Ectodermal cell (in vitro differentiated cells): ENCODE data around the gene GPR35.

Experiments used
- H3K27ac ChIP-seq: 2 replicates; pipeline ENCODE4 v1.7.0; 2013; ENCODE audit warnings: mild to moderate bottlenecking, low read depth, low read length; ENCODE audit not compliant: insufficient read depth, poor library complexity, severe bottlenecking
- H3K27me3 ChIP-seq: 2 replicates; pipeline ENCODE4 v1.7.0; 2013; ENCODE audit warnings: mild to moderate bottlenecking, low read length; ENCODE audit not compliant: insufficient read depth, control insufficient read depth, poor library complexity, severe bottlenecking
- H3K36me3 ChIP-seq: one replicate; pipeline ENCODE4 v1.7.0; 2013; ENCODE audit warnings: low read length; ENCODE audit not compliant: control insufficient read depth, insufficient read depth
- H3K4me1 ChIP-seq: one replicate; pipeline ENCODE4 v1.7.0; 2013; ENCODE audit warnings: low read length; ENCODE audit not compliant: control insufficient read depth, insufficient read depth
- H3K4me3 ChIP-seq: 2 replicates; pipeline ENCODE4 v1.7.0; 2013; ENCODE audit warnings: low read depth, low read length, control low read depth; ENCODE audit not compliant: insufficient read depth
- H3K9me3 ChIP-seq: 2 replicates; pipeline ENCODE4 v1.7.0; 2013; ENCODE audit warnings: mild to moderate bottlenecking, low read length, moderate library complexity; ENCODE audit not compliant: control insufficient read depth
- WGBS, 2 experiments: methylation state at CpG; one replicate each; pipeline ENCODE4 v1.1.7; 2013; ENCODE audit warnings: missing lambda C conversion rate in 2 of 2; 5-methylcytosine and 5-hydroxymethylcytosine counted together

The GPR35 gene

DNA sequence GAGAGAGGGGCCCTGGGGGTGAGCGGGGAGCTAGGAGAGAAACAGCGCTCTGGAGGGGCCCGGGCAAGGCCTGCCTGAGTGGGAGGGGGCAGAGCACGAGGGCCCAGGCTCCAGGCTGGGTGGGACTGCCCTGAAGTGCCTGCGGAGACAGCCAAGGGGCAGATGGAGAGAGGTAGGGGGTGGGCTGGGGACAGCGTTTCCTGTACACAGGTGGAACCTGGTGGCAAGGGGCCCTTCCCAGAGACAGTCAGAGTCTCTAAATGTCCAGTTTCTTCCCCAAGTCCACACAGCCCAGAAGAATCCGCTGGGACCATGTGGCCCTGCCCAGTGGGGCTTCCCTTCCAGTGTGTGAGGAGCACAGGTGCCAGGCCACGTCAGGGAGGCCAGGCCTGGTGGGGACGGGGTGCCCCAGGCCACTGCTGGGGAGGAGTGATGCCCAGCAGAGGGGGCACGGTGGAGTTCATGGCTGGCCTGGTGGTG is 1.7 kb upstream of the GPR35 start:
- no peaks in the 10 kb centered on the region for H3K27me3 ChIP-seq
- H3K9me3 ChIP-seq, result peaks cover 2% of the 10 kb centered on the region
- no peak overlapping the region for H3K4me3 ChIP-seq
- H3K36me3 ChIP-seq, result no peaks in the 10 kb centered on the region
- 87 to 91% methylated on average over 10 of the region's 10 CpGs for WGBS, 2 experiments
- no peak overlapping the region for H3K27ac ChIP-seq
- peaks cover 9% of the 10 kb centered on the region for H3K4me1 ChIP-seq

DNA sequence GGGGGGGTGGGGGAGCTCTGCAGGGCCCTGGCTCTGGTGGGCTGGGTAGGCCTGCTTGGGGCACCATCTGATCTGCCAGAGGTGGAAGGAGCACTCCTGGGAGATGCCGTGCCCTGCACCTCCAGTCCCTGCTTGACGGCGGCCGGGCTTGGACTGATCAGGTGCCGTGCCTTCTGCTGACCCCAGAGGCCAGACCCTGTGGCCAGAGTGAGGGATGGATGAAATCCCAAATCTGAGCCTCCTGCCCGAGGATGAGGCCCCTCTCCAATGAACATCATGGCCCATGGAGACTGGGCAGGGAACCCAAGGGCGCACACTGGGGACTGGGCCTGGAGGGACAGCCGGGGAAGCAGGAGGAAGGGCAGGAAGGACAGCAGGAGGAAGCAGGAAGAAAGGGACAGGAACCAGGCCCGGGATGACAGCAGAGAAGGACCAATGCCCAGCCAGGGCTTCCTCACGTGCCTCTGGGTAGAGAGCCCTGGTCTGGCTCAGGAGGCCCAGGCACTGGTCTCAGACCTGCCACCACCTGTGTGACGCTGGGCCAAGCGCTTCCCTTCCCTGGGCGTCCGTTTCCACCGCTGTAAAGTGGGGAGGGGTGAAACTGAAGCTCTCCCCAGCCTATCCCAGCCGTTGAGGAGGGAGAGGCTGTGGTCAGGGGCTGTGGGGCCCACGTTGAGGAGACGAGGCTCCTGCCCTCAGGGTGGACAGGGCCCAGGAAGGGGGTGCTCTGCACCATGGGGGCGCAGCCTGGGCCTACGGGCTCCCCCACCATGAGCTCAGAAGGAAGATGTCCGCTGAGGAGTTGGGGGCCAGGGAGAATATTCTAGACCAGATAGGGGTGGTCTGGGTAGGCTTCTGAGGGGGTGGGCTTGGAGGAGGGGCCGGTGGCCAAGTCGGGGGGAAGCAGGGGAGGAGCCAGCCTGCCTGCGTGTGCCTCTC is 1.0 kb upstream of the GPR35 start:
- Histone ChIP-seq H3K4me3 (no peak overlapping the region), H3K4me1 (peaks cover 9% of the 10 kb centered on the region), H3K27me3 (no peaks in the 10 kb centered on the region), H3K27ac (no peak overlapping the region), H3K9me3 (no peaks in the 10 kb centered on the region), H3K36me3 (no peaks in the 10 kb centered on the region)
- 86 to 88% methylated on average over 24 of the region's 24 CpGs for WGBS, 2 experiments

DNA sequence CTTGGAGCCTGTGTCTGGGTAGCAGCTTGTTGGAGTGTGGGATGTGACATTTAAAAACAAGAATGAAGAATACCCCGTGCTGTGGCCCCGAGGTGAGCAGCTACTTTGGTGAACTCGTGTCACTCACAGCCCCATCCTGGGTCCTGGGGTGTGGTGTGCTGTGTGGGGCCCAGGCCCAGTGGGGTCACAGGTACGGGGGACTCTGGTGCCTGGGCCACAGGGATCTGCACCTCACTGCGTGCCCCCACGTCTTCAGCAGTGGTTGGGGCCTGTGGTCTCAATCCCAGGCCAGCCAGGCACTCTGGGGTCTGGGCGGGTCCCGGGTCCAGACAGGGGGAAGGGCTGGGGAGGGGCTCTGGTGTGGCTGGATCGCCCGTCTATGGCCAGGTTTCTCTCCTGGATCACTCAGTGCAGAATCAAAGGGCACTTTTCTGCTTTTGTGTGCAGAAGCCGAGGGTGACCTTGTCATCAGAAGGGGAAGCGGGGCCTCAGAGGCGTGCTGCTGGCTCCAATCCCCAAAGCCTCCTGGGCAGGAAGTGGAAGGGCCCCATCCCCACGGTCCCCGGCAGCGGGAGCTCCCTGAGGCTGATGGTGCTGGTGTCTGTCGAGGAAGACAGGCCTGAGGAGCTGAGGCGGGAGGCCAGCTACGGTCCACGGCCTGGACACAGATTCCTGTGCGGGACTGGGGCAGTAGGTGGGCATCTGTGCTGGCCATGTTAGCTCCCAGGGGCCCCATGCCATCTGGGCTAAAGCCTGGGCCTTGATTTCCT is 1.4 kb downstream of the GPR35 start:
- Histone ChIP-seq H3K36me3 (no peaks in the 10 kb centered on the region), H3K9me3 (no peaks in the 10 kb centered on the region), H3K4me1 (peaks cover 6% of the 10 kb centered on the region), H3K27ac (no peak overlapping the region), H3K27me3 (no peaks in the 10 kb centered on the region), H3K4me3 (no peak overlapping the region)
- WGBS, 2 experiments, result 79 to 81% methylated on average over 21 of the region's 21 CpGs

DNA sequence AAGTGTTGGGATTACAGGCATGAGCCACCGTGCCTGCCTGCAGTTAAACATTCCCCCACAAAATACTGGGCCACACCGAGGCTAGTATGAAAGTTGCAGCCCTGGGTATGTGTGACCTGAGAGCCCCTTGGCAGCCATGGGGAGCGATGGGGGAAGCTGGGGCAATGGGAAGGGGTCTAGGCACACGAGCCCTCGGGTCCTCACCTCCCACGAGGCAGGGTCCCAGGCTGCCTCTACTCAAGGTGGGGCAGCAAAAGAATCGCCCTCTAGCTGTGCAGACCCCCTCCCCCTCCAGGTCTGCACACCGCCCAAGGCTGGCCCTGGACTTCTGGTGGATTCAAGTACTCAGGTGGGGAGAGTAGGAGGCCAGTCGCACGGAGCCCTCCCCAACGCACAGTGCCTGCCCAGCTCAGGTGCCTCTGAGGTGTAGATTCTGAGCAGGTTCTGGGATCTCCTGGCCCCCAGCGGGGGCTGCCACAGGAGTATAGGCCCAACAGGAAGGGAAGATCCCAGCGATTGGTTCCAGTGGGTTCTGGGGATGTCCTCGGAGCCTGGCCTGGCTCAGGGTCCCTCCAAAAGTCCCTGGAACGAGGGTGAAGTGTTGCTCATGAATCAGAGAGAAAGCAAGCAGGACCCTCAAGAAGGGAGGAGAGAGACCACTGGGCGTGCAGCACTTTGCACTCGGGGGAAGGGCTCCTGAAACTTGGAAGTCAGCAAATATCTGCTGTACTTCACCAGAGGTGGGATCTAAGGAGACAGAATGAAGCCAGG is 2.6 kb downstream of the GPR35 start:
- no peak overlapping the region for H3K4me3 ChIP-seq
- H3K9me3 ChIP-seq, result no peaks in the 10 kb centered on the region
- no peak overlapping the region for H3K27ac ChIP-seq
- H3K4me1 ChIP-seq, result peaks cover 6% of the 10 kb centered on the region
- WGBS, 2 experiments, result 92% methylated on average over 17 of the region's 17 CpGs
- H3K27me3 ChIP-seq, result no peaks in the 10 kb centered on the region
- H3K36me3 ChIP-seq, result no peaks in the 10 kb centered on the region

DNA sequence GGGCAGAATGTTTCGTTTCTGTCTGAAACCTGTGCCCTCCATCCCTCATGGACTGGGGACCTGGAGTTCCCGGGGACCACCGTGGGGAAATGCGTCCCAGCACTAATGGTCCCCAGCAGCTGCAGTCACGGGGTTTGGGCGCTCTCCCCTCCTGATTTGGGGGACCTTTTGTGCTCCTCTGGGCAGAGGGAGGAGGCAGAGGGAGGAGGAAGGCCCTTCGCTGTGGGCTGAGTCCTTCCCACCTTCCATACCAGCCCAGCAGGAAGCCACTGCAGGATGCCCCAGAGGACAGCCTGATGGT is 3.2 kb downstream of the GPR35 start:
- Histone ChIP-seq H3K4me1 (peaks cover 6% of the 10 kb centered on the region), H3K9me3 (no peaks in the 10 kb centered on the region), H3K27me3 (no peaks in the 10 kb centered on the region), H3K36me3 (no peaks in the 10 kb centered on the region), H3K27ac (no peak overlapping the region), H3K4me3 (no peak overlapping the region)
- 89 to 92% methylated on average over 7 of the region's 7 CpGs for WGBS, 2 experiments

DNA sequence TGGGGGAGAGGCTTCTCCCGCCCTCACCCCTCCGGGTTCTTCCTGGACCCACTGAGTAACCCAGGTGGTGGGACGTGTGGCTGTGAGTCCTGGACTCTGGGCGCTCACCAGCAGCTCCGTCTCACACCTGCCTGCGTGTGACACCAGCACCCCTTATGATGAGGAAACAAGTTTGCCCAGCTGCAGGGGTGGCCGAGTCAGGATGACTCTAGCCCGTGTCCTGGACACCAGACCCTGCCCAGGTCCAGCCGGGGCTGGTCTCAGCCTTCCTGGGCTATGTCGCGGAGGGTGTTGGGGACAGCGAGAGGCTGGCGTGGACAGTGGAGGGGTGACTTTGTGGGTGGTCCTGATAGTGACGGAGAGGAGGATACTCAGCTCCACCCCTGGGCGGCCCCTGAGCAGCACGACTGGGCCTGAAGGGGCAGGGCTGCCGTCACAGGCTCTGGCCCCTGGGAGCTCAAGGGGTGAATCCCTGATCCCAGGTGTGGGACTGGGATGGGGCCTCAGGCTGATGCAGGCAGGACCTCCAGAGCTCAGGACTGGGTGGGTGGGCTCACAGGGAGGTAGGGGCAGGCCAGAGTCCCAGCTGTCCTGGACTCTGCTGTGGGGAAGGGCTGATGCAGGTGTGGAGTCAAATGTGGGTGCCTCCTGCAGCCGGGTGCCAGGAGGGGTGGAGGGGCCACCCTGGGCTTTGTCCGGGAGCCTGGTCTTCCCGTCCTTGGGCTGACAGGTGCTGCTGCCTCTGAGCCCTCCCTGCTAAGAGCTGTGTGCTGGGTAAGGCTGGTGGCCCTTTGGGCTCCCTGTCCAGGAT is 3.7 kb downstream of the GPR35 start:
- no peaks in the 10 kb centered on the region for H3K36me3 ChIP-seq
- H3K4me1 ChIP-seq, result peaks cover 6% of the 10 kb centered on the region
- no peaks in the 10 kb centered on the region for H3K27me3 ChIP-seq
- no peaks in the 10 kb centered on the region for H3K9me3 ChIP-seq
- H3K4me3 ChIP-seq, result no peak overlapping the region
- H3K27ac ChIP-seq, result no peak overlapping the region
- 74 to 76% methylated on average over 20 of the region's 20 CpGs for WGBS, 2 experiments

DNA sequence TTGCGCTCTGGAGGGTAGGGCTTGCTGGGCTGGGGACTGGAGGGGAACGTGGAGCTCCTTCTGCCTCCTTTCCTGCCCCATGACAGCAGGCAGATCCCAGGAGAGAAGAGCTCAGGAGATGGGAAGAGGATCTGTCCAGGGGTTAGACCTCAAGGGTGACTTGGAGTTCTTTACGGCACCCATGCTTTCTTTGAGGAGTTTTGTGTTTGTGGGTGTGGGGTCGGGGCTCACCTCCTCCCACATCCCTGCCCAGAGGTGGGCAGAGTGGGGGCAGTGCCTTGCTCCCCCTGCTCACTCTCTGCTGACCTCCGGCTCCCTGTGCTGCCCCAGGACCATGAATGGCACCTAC is 4.3 kb downstream of the GPR35 start:
- no peak overlapping the region for H3K4me3 ChIP-seq
- H3K36me3 ChIP-seq, result no peaks in the 10 kb centered on the region
- no peaks in the 10 kb centered on the region for H3K9me3 ChIP-seq
- peaks cover 6% of the 10 kb centered on the region for H3K4me1 ChIP-seq
- 89% methylated on average over 5 of the region's 5 CpGs for WGBS, 2 experiments
- H3K27ac ChIP-seq, result no peak overlapping the region
- no peaks in the 10 kb centered on the region for H3K27me3 ChIP-seq

DNA sequence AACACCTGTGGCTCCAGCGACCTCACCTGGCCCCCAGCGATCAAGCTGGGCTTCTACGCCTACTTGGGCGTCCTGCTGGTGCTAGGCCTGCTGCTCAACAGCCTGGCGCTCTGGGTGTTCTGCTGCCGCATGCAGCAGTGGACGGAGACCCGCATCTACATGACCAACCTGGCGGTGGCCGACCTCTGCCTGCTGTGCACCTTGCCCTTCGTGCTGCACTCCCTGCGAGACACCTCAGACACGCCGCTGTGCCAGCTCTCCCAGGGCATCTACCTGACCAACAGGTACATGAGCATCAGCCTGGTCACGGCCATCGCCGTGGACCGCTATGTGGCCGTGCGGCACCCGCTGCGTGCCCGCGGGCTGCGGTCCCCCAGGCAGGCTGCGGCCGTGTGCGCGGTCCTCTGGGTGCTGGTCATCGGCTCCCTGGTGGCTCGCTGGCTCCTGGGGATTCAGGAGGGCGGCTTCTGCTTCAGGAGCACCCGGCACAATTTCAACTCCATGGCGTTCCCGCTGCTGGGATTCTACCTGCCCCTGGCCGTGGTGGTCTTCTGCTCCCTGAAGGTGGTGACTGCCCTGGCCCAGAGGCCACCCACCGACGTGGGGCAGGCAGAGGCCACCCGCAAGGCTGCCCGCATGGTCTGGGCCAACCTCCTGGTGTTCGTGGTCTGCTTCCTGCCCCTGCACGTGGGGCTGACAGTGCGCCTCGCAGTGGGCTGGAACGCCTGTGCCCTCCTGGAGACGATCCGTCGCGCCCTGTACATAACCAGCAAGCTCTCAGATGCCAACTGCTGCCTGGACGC is 4.9 kb downstream of the GPR35 start:
- Histone ChIP-seq H3K27ac (no peak overlapping the region), H3K27me3 (no peaks in the 10 kb centered on the region), H3K36me3 (no peaks in the 10 kb centered on the region), H3K4me1 (peaks cover 4% of the 10 kb centered on the region), H3K4me3 (no peak overlapping the region), H3K9me3 (no peaks in the 10 kb centered on the region)
- 94% methylated on average over 50 of the region's 50 CpGs for WGBS, 2 experiments
